ENCODE results near the gene SNX13.

SNX13 gene

GRCh38 chr7:17882685-17883084, 57.6 kb downstream of the SNX13 start:
- 100% methylated on average over 1 of the region's 6 CpGs; no CpG with 5 or more reads in 1 of the 2 experiments for WGBS, 2 experiments (ENCODE audit: insufficient coverage in 2 of 2)
- no peak overlapping the region for H3K4me3 ChIP-seq (ENCODE audit: extremely low read depth, insufficient read depth, low read length, poor library complexity, severe bottlenecking)
- no peaks in the 10 kb centered on the region for H3K4me1 ChIP-seq (ENCODE audit: control insufficient read depth, insufficient read depth, low read length, poor library complexity, severe bottlenecking)
- H3K9me3 ChIP-seq (ENCODE audit: control insufficient read depth, low read length) = no peaks in the 10 kb centered on the region
- H3K36me3 ChIP-seq (ENCODE audit: control insufficient read depth, insufficient read depth, low read length) = peaks cover 4% of the 10 kb centered on the region
- no peak overlapping the region for H3K27ac ChIP-seq (ENCODE audit: low read depth, low read length, severe bottlenecking)

- 78 to 100% methylated on average over 1 of the region's 2 CpGs for WGBS, 2 experiments (ENCODE audit: insufficient coverage in 2 of 2)
- Histone ChIP-seq H3K9me3 (ENCODE audit: control insufficient read depth, low read length) (no peaks in the 10 kb centered on the region), H3K4me3 (ENCODE audit: extremely low read depth, insufficient read depth, low read length, poor library complexity, severe bottlenecking) (no peak overlapping the region), H3K4me1 (ENCODE audit: control insufficient read depth, insufficient read depth, low read length, poor library complexity, severe bottlenecking) (no peaks in the 10 kb centered on the region), H3K36me3 (ENCODE audit: control insufficient read depth, insufficient read depth, low read length) (peaks cover 4% of the 10 kb centered on the region), H3K27ac (ENCODE audit: low read depth, low read length, severe bottlenecking) (no peak overlapping the region)
These were observed 61.1 kb downstream of the SNX13 start for GRCh38 chr7:17879075-17879661.

GRCh38 chr7:17878627-17879026, 61.7 kb downstream of the SNX13 start:
- H3K9me3 ChIP-seq (ENCODE audit: control insufficient read depth, low read length) = no peaks in the 10 kb centered on the region
- H3K36me3 ChIP-seq (ENCODE audit: control insufficient read depth, insufficient read depth, low read length) = peaks cover 4% of the 10 kb centered on the region
- WGBS, 2 experiments (ENCODE audit: insufficient coverage in 2 of 2) = 36 to 50% methylated on average over 1 of the region's 1 CpG
- H3K4me3 ChIP-seq (ENCODE audit: extremely low read depth, insufficient read depth, low read length, poor library complexity, severe bottlenecking) = no peak overlapping the region
- H3K27ac ChIP-seq (ENCODE audit: low read depth, low read length, severe bottlenecking) = no peak overlapping the region
- no peaks in the 10 kb centered on the region for H3K4me1 ChIP-seq (ENCODE audit: control insufficient read depth, insufficient read depth, low read length, poor library complexity, severe bottlenecking)

- WGBS, 2 experiments (ENCODE audit: insufficient coverage in 2 of 2) = 93 to 97% methylated on average over 2 to 4 of the region's 8 CpGs
These were observed 68.3 kb downstream of the SNX13 start for GRCh38 chr7:17871815-17872533.

GRCh38 chr7:17870406-17870805, 69.9 kb downstream of the SNX13 start:
- Histone ChIP-seq H3K27ac (ENCODE audit: low read depth, low read length, severe bottlenecking) (no peak overlapping the region), H3K4me3 (ENCODE audit: extremely low read depth, insufficient read depth, low read length, poor library complexity, severe bottlenecking) (no peak overlapping the region), H3K9me3 (ENCODE audit: control insufficient read depth, low read length) (peaks cover 7% of the 10 kb centered on the region), H3K4me1 (ENCODE audit: control insufficient read depth, insufficient read depth, low read length, poor library complexity, severe bottlenecking) (no peaks in the 10 kb centered on the region), H3K36me3 (ENCODE audit: control insufficient read depth, insufficient read depth, low read length) (peaks cover 21% of the 10 kb centered on the region)
- no CpG with 5 or more reads among the region's 2 CpGs for WGBS, 2 experiments (ENCODE audit: insufficient coverage in 2 of 2)

More at GRCh38 chr7:17871815-17872533, 68.3 kb downstream of the SNX13 start:
- Histone ChIP-seq H3K9me3 (ENCODE audit: control insufficient read depth, low read length) (no peaks in the 10 kb centered on the region), H3K4me1 (ENCODE audit: control insufficient read depth, insufficient read depth, low read length, poor library complexity, severe bottlenecking) (no peaks in the 10 kb centered on the region), H3K4me3 (ENCODE audit: extremely low read depth, insufficient read depth, low read length, poor library complexity, severe bottlenecking) (no peak overlapping the region), H3K27ac (ENCODE audit: low read depth, low read length, severe bottlenecking) (no peak overlapping the region), H3K36me3 (ENCODE audit: control insufficient read depth, insufficient read depth, low read length) (peaks cover 18% of the 10 kb centered on the region)

- no peaks in the 10 kb centered on the region for H3K4me1 ChIP-seq (ENCODE audit: control insufficient read depth, insufficient read depth, low read length, poor library complexity, severe bottlenecking)
- peaks cover 22% of the 10 kb centered on the region for H3K36me3 ChIP-seq (ENCODE audit: control insufficient read depth, insufficient read depth, low read length)
- peaks cover 8% of the 10 kb centered on the region for H3K9me3 ChIP-seq (ENCODE audit: control insufficient read depth, low read length)
- H3K4me3 ChIP-seq (ENCODE audit: extremely low read depth, insufficient read depth, low read length, poor library complexity, severe bottlenecking) = no peak overlapping the region
- H3K27ac ChIP-seq (ENCODE audit: low read depth, low read length, severe bottlenecking) = no peak overlapping the region
These were observed 76.5 kb downstream of the SNX13 start for GRCh38 chr7:17863809-17864143.

GRCh38 chr7:17863095-17863808, 77.0 kb downstream of the SNX13 start:
- peaks cover 22% of the 10 kb centered on the region for H3K36me3 ChIP-seq (ENCODE audit: control insufficient read depth, insufficient read depth, low read length)
- no peak overlapping the region for H3K27ac ChIP-seq (ENCODE audit: low read depth, low read length, severe bottlenecking)
- WGBS, 2 experiments (ENCODE audit: insufficient coverage in 2 of 2) = 93% methylated on average over 3 to 4 of the region's 7 CpGs
- H3K4me3 ChIP-seq (ENCODE audit: extremely low read depth, insufficient read depth, low read length, poor library complexity, severe bottlenecking) = no peak overlapping the region
- no peaks in the 10 kb centered on the region for H3K4me1 ChIP-seq (ENCODE audit: control insufficient read depth, insufficient read depth, low read length, poor library complexity, severe bottlenecking)
- H3K9me3 ChIP-seq (ENCODE audit: control insufficient read depth, low read length) = peaks cover 8% of the 10 kb centered on the region

GRCh38 chr7:17856251-17856650, 84.0 kb downstream of the SNX13 start:
- no peak overlapping the region for H3K4me3 ChIP-seq (ENCODE audit: extremely low read depth, insufficient read depth, low read length, poor library complexity, severe bottlenecking)
- peaks cover 11% of the 10 kb centered on the region for H3K36me3 ChIP-seq (ENCODE audit: control insufficient read depth, insufficient read depth, low read length)
- 100% methylated on average over 1 of the region's 1 CpG; no CpG with 5 or more reads in 1 of the 2 experiments for WGBS, 2 experiments (ENCODE audit: insufficient coverage in 2 of 2)
- H3K9me3 ChIP-seq (ENCODE audit: control insufficient read depth, low read length) = no peaks in the 10 kb centered on the region
- H3K27ac ChIP-seq (ENCODE audit: low read depth, low read length, severe bottlenecking) = no peak overlapping the region
- H3K4me1 ChIP-seq (ENCODE audit: control insufficient read depth, insufficient read depth, low read length, poor library complexity, severe bottlenecking) = no peaks in the 10 kb centered on the region

- H3K4me3 ChIP-seq (ENCODE audit: extremely low read depth, insufficient read depth, low read length, poor library complexity, severe bottlenecking) = no peak overlapping the region
- H3K27ac ChIP-seq (ENCODE audit: low read depth, low read length, severe bottlenecking) = no peak overlapping the region
- WGBS, 2 experiments (ENCODE audit: insufficient coverage in 2 of 2) = 100% methylated on average over 1 of the region's 1 CpG
- no peaks in the 10 kb centered on the region for H3K9me3 ChIP-seq (ENCODE audit: control insufficient read depth, low read length)
- peaks cover 3% of the 10 kb centered on the region for H3K36me3 ChIP-seq (ENCODE audit: control insufficient read depth, insufficient read depth, low read length)
- peaks cover under 1% of the 10 kb centered on the region for H3K4me1 ChIP-seq (ENCODE audit: control insufficient read depth, insufficient read depth, low read length, poor library complexity, severe bottlenecking)
These were observed 85.1 kb downstream of the SNX13 start for GRCh38 chr7:17855202-17855601.

GRCh38 chr7:17854261-17855047, 85.8 kb downstream of the SNX13 start:
- Histone ChIP-seq H3K4me3 (ENCODE audit: extremely low read depth, insufficient read depth, low read length, poor library complexity, severe bottlenecking) (no peak overlapping the region), H3K36me3 (ENCODE audit: control insufficient read depth, insufficient read depth, low read length) (peaks cover 3% of the 10 kb centered on the region), H3K27ac (ENCODE audit: low read depth, low read length, severe bottlenecking) (no peak overlapping the region), H3K9me3 (ENCODE audit: control insufficient read depth, low read length) (no peaks in the 10 kb centered on the region), H3K4me1 (ENCODE audit: control insufficient read depth, insufficient read depth, low read length, poor library complexity, severe bottlenecking) (peaks cover 6% of the 10 kb centered on the region)
- 92 to 100% methylated on average over 2 to 3 of the region's 3 CpGs for WGBS, 2 experiments (ENCODE audit: insufficient coverage in 2 of 2)
